H1 (cell line): Measurements from ENCODE around the gene GJB4. TPM values are rescaled to one million over a fixed set of nuclear protein-coding genes. Genes with fewer than 3 reads are reported as not detected.

Source experiments
- ASH2L ChIP-seq: fragments of 200-600, 300-600 bp; sonication (generic); IDR thresholded peaks from one replicate; pipeline ENCODE4 v1.7.1; 2017; ENCODE audit warnings: low read length
- BACH1 ChIP-seq: IDR thresholded peaks from 2 replicates; pipeline ENCODE4 v1.6.1; 2012; ENCODE audit warnings: low read length, improper control_type of control experiment
- EP300 ChIP-seq, 2 experiments: IDR thresholded peaks; 1 replicate in 1 of 2; 2 replicates in 1 of 2; pipeline ENCODE4 v1.6.1; 2011 to 2012; ENCODE audit warnings: low read depth in 2 of 2, low read length in 2 of 2, mild to moderate bottlenecking in 2 of 2, borderline replicate concordance in 1 of 2, inconsistent platforms in 1 of 2, moderate library complexity in 1 of 2
- GABPA ChIP-seq: IDR thresholded peaks from 2 replicates; pipeline ENCODE4 v1.6.1; 2011; ENCODE audit warnings: mild to moderate bottlenecking, low read length, moderate library complexity, borderline replicate concordance; ENCODE audit not compliant: insufficient read depth
- POLR2A ChIP-seq, 2 experiments: IDR thresholded peaks; 1 replicate in 1 of 2; 2 replicates in 1 of 2; pipeline ENCODE4 v1.6.1; 2011; ENCODE audit warnings: low read depth in 2 of 2, low read length in 2 of 2, mild to moderate bottlenecking in 2 of 2; ENCODE audit errors: control extremely low read depth in 1 of 2
- USF2 ChIP-seq: IDR thresholded peaks from 2 replicates; pipeline ENCODE4 v1.6.1; 2011; ENCODE audit warnings: low read length, improper control_type of control experiment
- polyA plus RNA-seq, 7 experiments: library from polyadenylated mRNA; depleted of rRNA in 3 of 7; stranded (reverse) in 5 of 7; unstranded in 2 of 7; fragments of >200 nt in 5 of 7; fragments of 200-250 nt in 2 of 7; gene quantifications; 1 replicate in 5 of 7; 2 replicates in 1 of 7; 4 replicates in 1 of 7; pipeline versions ENCODE4 v1.2.1 to v1.2.3, GENCODE V29; 2011 to 2013; ENCODE audit warnings: missing spikeins in 2 of 7, mixed read lengths in 2 of 7
- total RNA-seq: library from RNA; stranded (reverse); fragmentation: NEBNext Ultra II Directional; extraction: Animal tissue kit (Norgen Biotek cat#: 25700); gene quantifications from 2 replicates; pipeline ENCODE4 v1.2.1, GENCODE V29; 2021

Gene GJB4
- total and polyA plus RNA-seq, 2 of the 8 experiments (the other 6 are each of a cell fraction or from before 2014, with no cell fraction given), result 0.20 to 0.41 TPM

DNA sequence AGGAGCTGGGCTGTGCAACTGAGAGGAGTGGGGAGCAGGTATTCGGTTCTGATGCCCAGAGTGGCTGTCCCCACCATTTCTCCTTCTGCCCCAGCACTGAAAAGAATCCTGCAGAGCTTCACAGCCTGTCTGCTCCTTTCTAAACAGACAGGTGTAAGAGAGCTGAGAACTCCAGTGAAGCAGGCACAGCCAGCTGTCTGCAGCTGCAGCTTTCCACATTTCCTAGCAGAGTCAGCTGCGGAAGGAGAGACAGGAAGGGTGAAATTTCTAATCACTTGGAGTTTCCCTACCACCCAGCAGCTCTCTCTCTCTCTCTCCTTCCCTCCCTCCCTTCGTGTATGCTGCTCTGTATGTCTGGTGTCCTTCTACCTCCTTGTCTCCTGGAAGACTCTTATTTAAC lies 45.2 kb upstream of the GJB4 start (continued):
- TF ChIP-seq USF2, result no peak
- TF ChIP-seq ASH2L, result no peak
- TF ChIP-seq EP300 (IDR thresholded peaks at IDR 0.05; ENCODE audit: borderline replicate concordance in 1 of 2, low read depth in 2 of 2, low read length in 2 of 2), result no peak
- no peak for TF ChIP-seq BACH1
- TF ChIP-seq GABPA, result no peak
- no peak for TF ChIP-seq POLR2A (IDR thresholded peaks at IDR 0.05; ENCODE audit: control extremely low read depth in 1 of 2, low read depth in 2 of 2, low read length in 2 of 2)
